Measurements from ENCODE around the gene MSLN. TPM values are rescaled to one million over a fixed set of nuclear protein-coding genes. Genes with fewer than 3 reads are reported as not detected.
"Not testable (repeated sequence)": the region's sequence is repeated elsewhere in the genome, so short reads cannot be mapped to it uniquely, and the experiment has no call there.

MSLN gene
- total RNA-seq, 4 donors from 2014 or later = 1.1 to 4.3 (median 4.0) TPM; not detected in 1

DNA sequence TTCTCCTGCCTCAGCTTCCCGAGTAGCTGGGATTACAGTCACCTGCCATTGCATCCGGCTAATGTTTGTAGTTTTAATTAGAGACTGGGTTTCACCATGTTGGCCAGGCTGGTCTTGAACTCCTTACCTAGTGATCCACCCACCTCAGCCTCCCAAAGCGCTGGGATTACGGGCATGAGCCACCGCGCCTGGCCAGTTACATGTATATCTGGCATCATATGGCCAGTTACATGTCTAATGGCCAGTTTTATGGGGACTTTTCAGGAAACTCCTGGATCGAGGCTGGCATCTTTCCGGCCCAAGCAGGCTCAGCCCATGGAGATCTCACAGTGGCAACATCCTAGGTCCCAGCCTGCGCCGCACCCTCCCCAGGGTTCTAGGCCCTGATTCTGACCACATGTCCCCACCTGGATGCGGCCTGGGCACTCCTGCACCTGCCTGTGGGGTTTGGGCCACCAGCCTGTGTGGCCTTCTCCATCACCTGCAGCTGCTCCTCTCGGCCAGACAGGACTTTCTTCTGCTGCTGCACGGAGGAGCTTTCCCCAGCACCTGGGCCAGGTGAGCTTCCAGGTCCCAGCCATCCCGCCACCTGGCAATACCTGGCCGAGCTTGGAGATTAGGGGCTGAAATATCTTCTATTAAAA, 18.4 kb upstream of the MSLN start:
- intact Hi-C loops (cut with DNase I; ENCODE audit: low total_unique reads) = no loop called here
- no peak overlapping the region for H3K4me3 ChIP-seq (ENCODE audit: low read depth, poor library complexity, severe bottlenecking)
- 91 to 96% methylated on average over 8 to 15 of the region's 15 CpGs for WGBS, 2 donors
- TF ChIP-seq POLR2A (IDR thresholded peaks at IDR 0.05) (no peak), CTCF (IDR thresholded peaks at IDR 0.05) (no peak)
- DNase-seq (ENCODE audit: low spot score in 2 of 2) = no peak

GRCh38 chr16:742894-743293, 17.6 kb upstream of the MSLN start:
- intact Hi-C loops (cut with DNase I; ENCODE audit: low total_unique reads); H3K4me3 ChIP-seq (ENCODE audit: low read depth, poor library complexity, severe bottlenecking); DNase-seq (ENCODE audit: low spot score in 2 of 2): not testable (repeated sequence)
- 81 to 83% methylated on average over 14 of the region's 14 CpGs for WGBS, 2 donors

DNA sequence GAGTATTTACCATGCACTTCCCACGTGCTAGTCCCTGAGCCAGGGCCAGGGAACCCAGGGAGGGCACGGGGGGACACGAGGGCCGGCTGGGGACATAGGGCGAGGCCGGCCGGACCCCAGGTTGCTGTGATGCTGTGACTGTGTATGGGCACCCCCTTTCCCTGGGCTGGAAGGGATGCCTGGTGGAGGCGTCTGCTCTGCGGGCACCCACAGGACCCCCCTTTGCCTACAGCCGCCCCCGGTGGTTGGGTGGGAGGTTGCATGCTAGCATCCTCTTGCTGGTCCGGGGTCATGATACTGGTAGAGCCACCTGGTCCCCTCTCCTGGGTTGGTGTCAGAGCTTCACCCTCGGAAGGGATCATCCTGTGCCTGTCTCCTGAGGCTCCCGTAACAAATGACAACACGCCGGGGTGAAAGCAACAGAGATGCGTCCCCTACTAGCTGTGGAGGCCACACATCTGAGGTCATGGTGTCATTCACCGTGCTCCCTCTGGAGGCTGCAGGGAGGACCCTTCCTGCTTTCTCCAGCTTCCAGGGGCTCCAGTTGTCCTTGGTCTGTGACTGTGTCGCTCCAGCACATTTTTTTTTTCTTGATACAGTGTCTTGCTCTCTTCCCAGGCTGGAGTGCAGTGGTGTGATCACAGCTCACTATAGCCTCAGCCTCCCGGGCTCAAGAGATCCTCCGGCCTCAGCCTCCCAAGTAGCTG, 16.6 kb upstream of the MSLN start:
- no peak overlapping the region for H3K4me3 ChIP-seq (ENCODE audit: low read depth, poor library complexity, severe bottlenecking)
- WGBS, 2 donors = 83 to 86% methylated on average over 19 to 21 of the region's 21 CpGs
- DNase-seq (ENCODE audit: low spot score in 2 of 2) = no peak
- TF ChIP-seq POLR2A (IDR thresholded peaks at IDR 0.05) = no peak
- intact Hi-C loops (cut with DNase I; ENCODE audit: low total_unique reads) = no loop called here

- no peak for DNase-seq (ENCODE audit: low spot score in 2 of 2)
- no peak for TF ChIP-seq CTCF (IDR thresholded peaks at IDR 0.05)
- TF ChIP-seq POLR2A (IDR thresholded peaks at IDR 0.05) = no peak
- WGBS, 2 donors = 8 to 10% methylated on average over 12 to 14 of the region's 14 CpGs
- intact Hi-C loops (cut with DNase I; ENCODE audit: low total_unique reads) = no loop called here
- no peak overlapping the region for H3K4me3 ChIP-seq (ENCODE audit: low read depth, poor library complexity, severe bottlenecking)
These were observed 14.8 kb upstream of the MSLN start for GRCh38 chr16:745739-746138.

DNA sequence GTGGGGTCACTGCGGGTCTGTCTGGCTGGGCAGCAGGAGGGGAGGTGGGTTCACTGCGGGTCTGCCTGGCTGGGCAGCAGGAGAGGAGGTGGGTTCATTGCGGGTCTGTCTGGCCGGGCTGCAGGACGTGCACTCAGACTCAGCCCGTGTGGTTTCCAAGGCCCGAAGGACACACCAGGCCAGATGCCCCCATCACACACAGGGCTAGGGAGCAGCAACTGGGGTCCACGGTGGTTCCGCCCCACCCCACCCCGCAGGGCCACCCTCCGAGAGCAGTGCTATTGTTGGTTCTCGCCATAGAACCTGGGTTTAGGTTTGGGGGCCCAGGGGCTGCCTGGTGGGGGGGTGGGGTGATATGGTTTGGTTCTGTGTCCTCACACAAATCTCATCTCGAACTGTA, 13.9 kb upstream of the MSLN start:
- no peak for DNase-seq (ENCODE audit: low spot score in 2 of 2)
- no peak for TF ChIP-seq POLR2A (IDR thresholded peaks at IDR 0.05)
- no peak for TF ChIP-seq CTCF (IDR thresholded peaks at IDR 0.05)
- H3K4me3 ChIP-seq (ENCODE audit: low read depth, poor library complexity, severe bottlenecking) = no peak overlapping the region
- 78 to 85% methylated on average over 9 to 13 of the region's 13 CpGs for WGBS, 2 donors
- intact Hi-C loops (cut with DNase I; ENCODE audit: low total_unique reads) = no loop called here

DNA sequence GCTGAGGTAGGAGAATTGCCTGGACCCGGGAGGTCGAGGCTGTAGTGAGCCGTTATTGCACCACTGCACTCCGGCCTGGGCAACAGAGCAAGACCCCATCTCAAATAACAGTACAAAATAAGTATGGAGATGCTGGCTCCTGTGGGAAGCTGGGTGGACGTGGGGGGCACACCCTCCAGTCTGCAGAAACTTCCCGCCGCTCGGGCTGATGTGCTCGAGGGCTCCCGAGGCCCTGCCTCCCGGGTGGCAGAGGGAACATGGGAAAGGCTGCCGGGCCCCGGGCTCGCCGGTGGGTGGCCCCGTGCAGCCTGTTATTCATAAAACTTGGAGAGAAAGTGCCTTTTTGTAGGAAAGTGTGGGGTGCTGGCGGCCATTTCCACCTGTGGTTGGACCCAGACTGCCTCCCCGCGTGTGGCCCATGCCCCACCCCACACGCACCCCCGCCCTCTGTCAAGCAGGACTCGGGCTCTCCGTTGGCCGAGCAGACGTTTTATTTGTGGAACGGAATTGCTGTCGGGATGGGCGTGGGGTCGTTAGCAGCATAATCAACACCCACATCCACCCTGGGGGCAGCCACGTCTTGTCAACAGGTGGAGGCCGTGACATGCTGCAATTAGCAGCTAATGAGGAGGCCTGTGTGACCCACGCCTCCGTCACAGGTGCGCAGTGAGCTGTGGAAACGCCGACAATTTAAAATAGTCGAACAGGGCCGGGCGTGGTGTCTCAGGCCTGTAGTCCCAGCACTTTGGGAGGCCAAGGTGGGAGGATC, 12.4 kb upstream of the MSLN start:
- intact Hi-C loops (cut with DNase I; ENCODE audit: low total_unique reads) = no loop called here
- no peak overlapping the region for H3K4me3 ChIP-seq (ENCODE audit: low read depth, poor library complexity, severe bottlenecking)
- 67 to 69% methylated on average over 36 to 39 of the region's 39 CpGs for WGBS, 2 donors
- no peak for DNase-seq (ENCODE audit: low spot score in 2 of 2)
- TF ChIP-seq CTCF (IDR thresholded peaks at IDR 0.05) (no peak), POLR2A (IDR thresholded peaks at IDR 0.05) (no peak)

Measured in lower leg skin (tissue), 4 donors.